ENCODE data around the gene LRMDA.

LRMDA gene

GRCh38 chr10:76301211-76301610 lies 869.8 kb downstream of the LRMDA start:
- TF ChIP-seq CTCF (conservative IDR thresholded peaks at IDR 0.05; ENCODE audit: low read depth, low read length), result no peak
- no peak overlapping the region for H3K4me3 ChIP-seq (ENCODE audit: low read depth, low read length)
- DNase-seq (ENCODE audit: low read depth), result no peak

GRCh38 chr10:76301950-76302349 lies 870.5 kb downstream of the LRMDA start:
- H3K4me3 ChIP-seq (ENCODE audit: low read depth, low read length), result no peak overlapping the region
- TF ChIP-seq CTCF (conservative IDR thresholded peaks at IDR 0.05; ENCODE audit: low read depth, low read length), result peak; percentile 38
- peak; percentile 22 for DNase-seq (ENCODE audit: low read depth)

GRCh38 chr10:76302481-76302880 lies 871.1 kb downstream of the LRMDA start:
- no peak overlapping the region for H3K4me3 ChIP-seq (ENCODE audit: low read depth, low read length)
- no peak for TF ChIP-seq CTCF (conservative IDR thresholded peaks at IDR 0.05; ENCODE audit: low read depth, low read length)
- no peak for DNase-seq (ENCODE audit: low read depth)

GRCh38 chr10:76302961-76303630 lies 871.7 kb downstream of the LRMDA start:
- no peak for TF ChIP-seq CTCF (conservative IDR thresholded peaks at IDR 0.05; ENCODE audit: low read depth, low read length)
- no peak overlapping the region for H3K4me3 ChIP-seq (ENCODE audit: low read depth, low read length)
- peak; percentile 29 for DNase-seq (ENCODE audit: low read depth)

GRCh38 chr10:76303682-76304316 lies 872.4 kb downstream of the LRMDA start:
- peak; percentile 86 for TF ChIP-seq CTCF (conservative IDR thresholded peaks at IDR 0.05; ENCODE audit: low read depth, low read length)
- peak; percentile 92 for DNase-seq (ENCODE audit: low read depth)
- no peak overlapping the region for H3K4me3 ChIP-seq (ENCODE audit: low read depth, low read length)

GRCh38 chr10:76305930-76306615 lies 874.6 kb downstream of the LRMDA start:
- TF ChIP-seq CTCF (conservative IDR thresholded peaks at IDR 0.05; ENCODE audit: low read depth, low read length), result no peak
- no peak overlapping the region for H3K4me3 ChIP-seq (ENCODE audit: low read depth, low read length)
- DNase-seq (ENCODE audit: low read depth), result no peak
